GM23248 (cell line): ENCODE data around the gene ZBTB7C.

Experiments used
- EZH2 ChIP-seq: fragments of 200-600 bp; sonication (generic); IDR thresholded peaks from 2 replicates; pipeline ENCODE4 v1.6.1; 2018; ENCODE audit warnings: antibody characterized with exemption, mild to moderate bottlenecking; ENCODE audit not compliant: insufficient read depth, poor library complexity, severe bottlenecking
- EZH2phosphoT487 ChIP-seq: fragments of 200-600 bp; sonication (generic); IDR thresholded peaks from 2 replicates; pipeline ENCODE4 v1.6.1; 2018; ENCODE audit warnings: antibody characterized with exemption, moderate library complexity, mild to moderate bottlenecking, low read depth; ENCODE audit not compliant: insufficient read depth

DNA sequence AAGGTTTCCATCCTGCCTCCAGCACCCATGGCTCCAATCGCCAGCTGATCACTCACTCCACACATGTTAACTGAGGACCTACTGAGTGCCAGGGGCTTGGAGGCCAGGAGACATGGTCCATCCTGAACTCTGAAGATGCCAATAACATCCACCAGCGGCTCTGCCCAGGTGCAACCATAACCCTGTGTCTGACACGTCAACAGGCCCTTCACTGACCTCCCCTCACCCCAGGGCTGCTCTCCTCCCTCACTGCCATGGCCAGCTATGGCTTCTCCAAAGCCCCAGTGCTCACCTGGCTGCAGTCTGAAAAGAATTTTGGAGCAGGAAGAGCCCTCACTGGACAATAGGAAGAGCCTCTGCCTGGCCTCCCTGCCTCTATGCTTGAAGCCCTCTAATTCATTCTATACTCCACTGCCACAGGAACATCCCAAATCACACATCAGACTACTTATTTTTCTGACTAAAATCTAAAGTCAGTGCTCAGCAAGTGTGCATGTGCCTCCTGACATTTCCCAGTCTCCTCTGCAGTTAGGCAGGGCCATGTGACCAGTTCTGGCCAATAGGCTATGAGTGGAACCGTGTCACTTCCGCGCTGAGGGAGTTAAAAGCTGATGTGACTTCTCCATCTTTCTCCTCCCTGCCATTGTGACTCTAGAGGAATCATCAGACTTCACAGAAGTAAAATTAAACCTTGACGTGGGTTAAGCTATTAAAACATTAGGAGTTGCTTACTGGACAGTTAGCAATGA is 37.2 kb downstream of the ZBTB7C start:
- TF ChIP-seq EZH2 (no peak), EZH2phosphoT487 (no peak)
